Gastroesophageal sphincter (tissue), 4 donors: ENCODE data around the gene PXYLP1. TPM values are rescaled to one million over a fixed set of nuclear protein-coding genes. Genes with fewer than 3 reads are reported as not detected.

Experiments
- ATAC-seq: fragments of 150-250 bp; one replicate; pipeline ENCODE4 v1.9.1; 2016; ENCODE audit warnings: mild to moderate bottlenecking, moderate library complexity
- H3K27ac ChIP-seq, 4 donors: fragments of 200-600 bp; sonication (generic) in 3 of 4; 1 replicate in 3 of 4; 2 replicates in 1 of 4; pipeline ENCODE4 v1.5.1; 2016 to 2019
- H3K27me3 ChIP-seq: fragments of 200-600 bp; sonication (generic); one replicate; pipeline ENCODE4 v1.5.1; 2019
- H3K36me3 ChIP-seq, 2 donors: fragments of 200-600 bp; sonication (generic); one replicate each; pipeline ENCODE4 v1.5.1; 2019; ENCODE audit warnings: control low read depth in 1 of 2
- H3K4me1 ChIP-seq, 3 donors: fragments of 200-600 bp; sonication (generic); 1 replicate in 2 of 3; 2 replicates in 1 of 3; pipeline ENCODE4 v1.5.1; 2016 to 2019; ENCODE audit warnings: control low read depth in 2 of 3
- H3K4me3 ChIP-seq, 2 donors: fragments of 200-600 bp; sonication (generic); one replicate each; pipeline ENCODE4 v1.5.1; 2019; ENCODE audit warnings: mild to moderate bottlenecking in 1 of 2, moderate library complexity in 1 of 2
- H3K9me3 ChIP-seq, 3 donors: fragments of 200-600 bp; sonication (generic); one replicate each; pipeline ENCODE4 v1.5.1; 2017 to 2019; ENCODE audit warnings: control low read depth in 2 of 3
- CTCF ChIP-seq, 4 experiments: fragments of 200-600 bp in 2 of 4; fragments of 450-650 bp in 2 of 4; sonication (generic) in 1 of 4; IDR thresholded peaks; one replicate each; pipeline ENCODE4 v1.5.1; 2017 to 2019; ENCODE audit warnings: antibody characterized with exemption in 4 of 4, mild to moderate bottlenecking in 2 of 4, moderate library complexity in 2 of 4
- EP300 ChIP-seq: sonication (generic); formaldehyde crosslinking; IDR thresholded peaks from one replicate; pipeline ENCODE4 v1.6.1; 2017; ENCODE audit warnings: antibody characterized with exemption, mild to moderate bottlenecking
- POLR2A ChIP-seq, 2 donors: fragments of 450-650 bp; IDR thresholded peaks; one replicate each; pipeline ENCODE4 v1.6.1; 2017; ENCODE audit warnings: antibody characterized with exemption in 2 of 2, mild to moderate bottlenecking in 2 of 2, moderate library complexity in 1 of 2
- POLR2AphosphoS5 ChIP-seq: sonication (generic); formaldehyde crosslinking; IDR thresholded peaks from one replicate; pipeline ENCODE4 v1.6.1; 2017; ENCODE audit warnings: antibody characterized with exemption
- WGBS, 2 donors: methylation state at CpG; one replicate each; pipeline ENCODE4 v1.1.5; 2018; ENCODE audit warnings: low coverage in 1 of 2; 5-methylcytosine and 5-hydroxymethylcytosine counted together
- total RNA-seq, 4 donors: library from RNA; depleted of rRNA; stranded (reverse); fragments of >200 nt; gene quantifications; one replicate each; pipeline ENCODE4 v1.1.0, GENCODE V29; 2016

The PXYLP1 gene
- total RNA-seq, 4 donors from 2014 or later: 6.5 to 16.9 (median 10.0) TPM

- Histone ChIP-seq H3K27me3 (no peaks in the 10 kb centered on the region), H3K4me1 (peaks cover 0 to 15% (median 0%) of the 10 kb centered on the region in 3 donors), H3K9me3 (no peaks in the 10 kb centered on the region), H3K4me3 (no peak overlapping the region), H3K36me3 (no peaks in the 10 kb centered on the region), H3K27ac (no peak overlapping the region)
- ATAC-seq: no peak
- TF ChIP-seq CTCF (IDR thresholded peaks at IDR 0.05) (no peak), POLR2A (IDR thresholded peaks at IDR 0.05) (no peak), POLR2AphosphoS5 (no peak), EP300 (no peak)
- WGBS, 2 donors: 91 to 95% methylated on average over 5 to 9 of the region's 11 CpGs
Measured at GRCh38 chr3:141253811-141254210, 22.2 kb downstream of the PXYLP1 start.

GRCh38 chr3:141255137-141255845 lies 23.7 kb downstream of the PXYLP1 start:
- no peak for ATAC-seq
- TF ChIP-seq CTCF (IDR thresholded peaks at IDR 0.05) (no peak), EP300 (no peak), POLR2AphosphoS5 (no peak), POLR2A (IDR thresholded peaks at IDR 0.05) (no peak)
- peaks cover 0 to 1% (median 0%) of the 10 kb centered on the region in 3 donors for H3K4me1 ChIP-seq

GRCh38 chr3:141255846-141256261 lies 24.2 kb downstream of the PXYLP1 start:
- WGBS, 2 donors: 71 to 89% methylated on average over 4 to 5 of the region's 6 CpGs
- no peaks in the 10 kb centered on the region for H3K27me3 ChIP-seq
- no peaks in the 10 kb centered on the region for H3K4me1 ChIP-seq
- H3K4me3 ChIP-seq: no peak overlapping the region
- no peak overlapping the region for H3K27ac ChIP-seq
- TF ChIP-seq CTCF (IDR thresholded peaks at IDR 0.05): peak in 1 of 4 experiments; percentile 25
- no peak for TF ChIP-seq POLR2AphosphoS5
- H3K36me3 ChIP-seq: peaks cover 0 to 11% of the 10 kb centered on the region in 2 donors
- ATAC-seq: peak; percentile 52
- no peaks in the 10 kb centered on the region for H3K9me3 ChIP-seq

More at GRCh38 chr3:141255137-141255845, 23.7 kb downstream of the PXYLP1 start:
- WGBS, 2 donors: 79 to 84% methylated on average over 2 to 3 of the region's 5 CpGs
- Histone ChIP-seq H3K36me3 (peaks cover 0 to 5% of the 10 kb centered on the region in 2 donors), H3K27ac (no peak overlapping the region), H3K27me3 (no peaks in the 10 kb centered on the region), H3K9me3 (no peaks in the 10 kb centered on the region), H3K4me3 (no peak overlapping the region)

- no peak for ATAC-seq
- no peak for TF ChIP-seq POLR2A (IDR thresholded peaks at IDR 0.05)
- TF ChIP-seq CTCF (IDR thresholded peaks at IDR 0.05): no peak
- no peak for TF ChIP-seq POLR2AphosphoS5
- no peak for TF ChIP-seq EP300
- Histone ChIP-seq H3K9me3 (no peaks in the 10 kb centered on the region), H3K27me3 (no peaks in the 10 kb centered on the region), H3K27ac (no peak overlapping the region), H3K4me3 (no peak overlapping the region), H3K4me1 (peaks cover 0 to 3% (median 2%) of the 10 kb centered on the region in 3 donors), H3K36me3 (peaks cover 0 to 15% of the 10 kb centered on the region in 2 donors)
- WGBS, 2 donors: 84 to 94% methylated on average over 2 to 6 of the region's 6 CpGs
Measured at GRCh38 chr3:141256820-141257219, 25.2 kb downstream of the PXYLP1 start.

GRCh38 chr3:141257961-141258360 lies 26.3 kb downstream of the PXYLP1 start:
- no peaks in the 10 kb centered on the region for H3K9me3 ChIP-seq
- H3K4me1 ChIP-seq: peaks cover 0 to 13% (median 3%) of the 10 kb centered on the region in 3 donors
- H3K4me3 ChIP-seq: no peak overlapping the region
- H3K36me3 ChIP-seq: peaks cover 0 to 15% of the 10 kb centered on the region in 2 donors
- 66 to 100% methylated on average over 3 to 5 of the region's 8 CpGs for WGBS, 2 donors
- TF ChIP-seq POLR2AphosphoS5: no peak
- no peak for TF ChIP-seq CTCF (IDR thresholded peaks at IDR 0.05)
- no peak for TF ChIP-seq POLR2A (IDR thresholded peaks at IDR 0.05)
- TF ChIP-seq EP300: no peak
- no peaks in the 10 kb centered on the region for H3K27me3 ChIP-seq
- H3K27ac ChIP-seq: no peak overlapping the region
- ATAC-seq: no peak
